Tibial nerve (tissue), 3 donors: ENCODE results near the gene MATN1.

Experiments used
- POLR2A ChIP-seq, 2 donors: fragments of 450-650 bp; IDR thresholded peaks; one replicate each; pipeline ENCODE4 v1.6.1; 2017; ENCODE audit warnings: antibody characterized with exemption in 2 of 2, mild to moderate bottlenecking in 2 of 2, moderate library complexity in 2 of 2
- TF ChIP-seq, protein P1 (sequence below), 5 experiments: fragments of 200-600 bp in 3 of 5; fragments of 450-650 bp in 2 of 5; sonication (generic) in 3 of 5; IDR thresholded peaks; one replicate each; pipeline ENCODE4 v1.5.1; 2016 to 2019; ENCODE audit warnings: antibody characterized with exemption in 5 of 5, mild to moderate bottlenecking in 3 of 5, moderate library complexity in 2 of 5

DNA sequence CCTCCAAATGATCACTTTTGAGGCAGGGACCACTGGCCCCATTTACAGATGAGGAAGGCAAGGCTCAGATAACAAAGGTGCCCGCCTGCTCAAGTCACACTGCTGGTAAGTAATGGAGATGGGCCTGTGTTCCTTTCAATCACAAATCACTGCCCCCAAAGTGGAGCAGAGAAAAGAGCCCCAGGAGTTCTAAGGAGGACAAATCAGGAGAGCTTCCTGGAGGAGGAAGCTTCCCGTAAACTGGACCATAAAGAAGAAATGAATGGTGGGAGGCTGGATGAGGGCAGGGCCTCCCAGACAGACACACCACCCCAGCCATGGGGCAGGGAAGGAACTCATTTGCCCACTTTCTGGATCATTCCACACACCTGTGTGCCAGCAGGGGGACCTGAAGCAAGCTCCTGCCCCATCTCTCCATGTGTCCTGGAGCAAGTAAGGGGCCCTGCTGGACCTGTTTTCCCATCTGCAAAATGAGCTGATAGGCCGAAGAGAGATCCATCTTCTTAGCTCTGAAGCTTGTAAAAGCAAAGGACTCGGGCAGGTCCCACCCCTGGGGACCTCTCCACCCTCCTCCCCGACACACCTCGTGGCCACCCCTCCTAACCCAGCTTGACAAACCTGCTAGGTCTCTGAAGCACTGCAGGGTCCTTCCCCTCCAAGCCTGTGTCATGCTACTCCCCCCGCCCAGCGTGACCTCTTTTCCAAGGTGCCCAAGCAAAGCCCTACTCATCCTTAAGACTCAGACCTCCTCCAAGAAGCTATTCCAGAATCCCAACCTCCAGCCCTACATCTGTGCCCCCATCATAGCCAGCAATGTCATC lies 28.7 kb upstream of the MATN1 start:
- TF ChIP-seq, protein P1, sequence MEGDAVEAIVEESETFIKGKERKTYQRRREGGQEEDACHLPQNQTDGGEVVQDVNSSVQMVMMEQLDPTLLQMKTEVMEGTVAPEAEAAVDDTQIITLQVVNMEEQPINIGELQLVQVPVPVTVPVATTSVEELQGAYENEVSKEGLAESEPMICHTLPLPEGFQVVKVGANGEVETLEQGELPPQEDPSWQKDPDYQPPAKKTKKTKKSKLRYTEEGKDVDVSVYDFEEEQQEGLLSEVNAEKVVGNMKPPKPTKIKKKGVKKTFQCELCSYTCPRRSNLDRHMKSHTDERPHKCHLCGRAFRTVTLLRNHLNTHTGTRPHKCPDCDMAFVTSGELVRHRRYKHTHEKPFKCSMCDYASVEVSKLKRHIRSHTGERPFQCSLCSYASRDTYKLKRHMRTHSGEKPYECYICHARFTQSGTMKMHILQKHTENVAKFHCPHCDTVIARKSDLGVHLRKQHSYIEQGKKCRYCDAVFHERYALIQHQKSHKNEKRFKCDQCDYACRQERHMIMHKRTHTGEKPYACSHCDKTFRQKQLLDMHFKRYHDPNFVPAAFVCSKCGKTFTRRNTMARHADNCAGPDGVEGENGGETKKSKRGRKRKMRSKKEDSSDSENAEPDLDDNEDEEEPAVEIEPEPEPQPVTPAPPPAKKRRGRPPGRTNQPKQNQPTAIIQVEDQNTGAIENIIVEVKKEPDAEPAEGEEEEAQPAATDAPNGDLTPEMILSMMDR (IDR thresholded peaks at IDR 0.05), result no peak
- TF ChIP-seq POLR2A (IDR thresholded peaks at IDR 0.05), result no peak
